Fibroblast of villous mesenchyme (primary cell): Measurements from ENCODE around the gene SFTPD. TPM values are rescaled to one million over a fixed set of nuclear protein-coding genes. Genes with fewer than 3 reads are reported as not detected.

ENCODE experiments used
- DNase-seq: peaks from one replicate; pipeline ENCODE4 v3.0.0-alpha.2; 2010; ENCODE audit warnings: low read depth
- H3K4me3 ChIP-seq: 2 replicates; pipeline ENCODE4 v1.5.1; 2011; ENCODE audit warnings: low read depth, mild to moderate bottlenecking, low read length
- total RNA-seq: library from RNA; depleted of rRNA; stranded (reverse); fragments of >200 nt; gene quantifications from 2 replicates; pipeline ENCODE4 v1.2.3, GENCODE V29; 2012
- TF ChIP-seq, protein P1 (sequence below): IDR thresholded peaks from 2 replicates; pipeline ENCODE4 v1.5.1; 2012; ENCODE audit warnings: low read depth, mild to moderate bottlenecking, low read length; ENCODE audit not compliant: insufficient read depth

The SFTPD gene
- total RNA-seq, 1 donor: not detected

- no peak for DNase-seq
- no peak overlapping the region for H3K4me3 ChIP-seq
- TF ChIP-seq, protein P1, sequence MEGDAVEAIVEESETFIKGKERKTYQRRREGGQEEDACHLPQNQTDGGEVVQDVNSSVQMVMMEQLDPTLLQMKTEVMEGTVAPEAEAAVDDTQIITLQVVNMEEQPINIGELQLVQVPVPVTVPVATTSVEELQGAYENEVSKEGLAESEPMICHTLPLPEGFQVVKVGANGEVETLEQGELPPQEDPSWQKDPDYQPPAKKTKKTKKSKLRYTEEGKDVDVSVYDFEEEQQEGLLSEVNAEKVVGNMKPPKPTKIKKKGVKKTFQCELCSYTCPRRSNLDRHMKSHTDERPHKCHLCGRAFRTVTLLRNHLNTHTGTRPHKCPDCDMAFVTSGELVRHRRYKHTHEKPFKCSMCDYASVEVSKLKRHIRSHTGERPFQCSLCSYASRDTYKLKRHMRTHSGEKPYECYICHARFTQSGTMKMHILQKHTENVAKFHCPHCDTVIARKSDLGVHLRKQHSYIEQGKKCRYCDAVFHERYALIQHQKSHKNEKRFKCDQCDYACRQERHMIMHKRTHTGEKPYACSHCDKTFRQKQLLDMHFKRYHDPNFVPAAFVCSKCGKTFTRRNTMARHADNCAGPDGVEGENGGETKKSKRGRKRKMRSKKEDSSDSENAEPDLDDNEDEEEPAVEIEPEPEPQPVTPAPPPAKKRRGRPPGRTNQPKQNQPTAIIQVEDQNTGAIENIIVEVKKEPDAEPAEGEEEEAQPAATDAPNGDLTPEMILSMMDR: no peak
These were observed 30.5 kb upstream of the SFTPD start for GRCh38 chr10:79979310-79979975.

GRCh38 chr10:79976999-79977398 is 28.1 kb upstream of the SFTPD start:
- TF ChIP-seq, protein P1: no peak
- no peak for DNase-seq

GRCh38 chr10:79970062-79970461 is 21.2 kb upstream of the SFTPD start:
- TF ChIP-seq, protein P1: no peak
- no peak for DNase-seq
- H3K4me3 ChIP-seq: no peak overlapping the region

More at GRCh38 chr10:79976999-79977398, 28.1 kb upstream of the SFTPD start:
- no peak overlapping the region for H3K4me3 ChIP-seq

- DNase-seq: no peak
- TF ChIP-seq, protein P1: no peak
- H3K4me3 ChIP-seq: no peak overlapping the region
These were observed 999 bp downstream of the SFTPD start for GRCh38 chr10:79947787-79948424.

DNA sequence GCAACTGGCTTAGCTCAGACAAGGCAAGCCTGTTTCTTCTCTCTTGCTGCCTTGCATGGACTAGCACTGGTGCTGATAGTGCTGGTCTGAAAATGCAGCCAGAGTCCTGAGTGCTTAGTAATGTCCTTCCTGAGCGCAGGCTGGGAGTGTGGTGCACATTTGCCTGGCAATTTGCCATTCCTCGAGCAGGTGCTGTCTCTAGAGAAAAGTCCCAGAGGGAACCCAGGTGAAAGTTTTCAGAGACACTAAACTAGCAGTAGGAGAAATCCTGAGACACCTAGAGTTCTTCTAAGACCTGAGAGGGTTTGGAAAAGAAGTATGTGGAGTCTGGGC is 1.9 kb downstream of the SFTPD start:
- TF ChIP-seq, protein P1: no peak
- H3K4me3 ChIP-seq: no peak overlapping the region
- no peak for DNase-seq

- TF ChIP-seq, protein P1: no peak
- no peak for DNase-seq
- no peak overlapping the region for H3K4me3 ChIP-seq
These were observed 2.4 kb downstream of the SFTPD start for GRCh38 chr10:79946271-79947082.
